NCI-H2227 treated with DMSO at 0.1 percent for 48 hours (cell line): ENCODE results near the gene SEC23IP.
"Not testable (repeated sequence)": the region's sequence is repeated elsewhere in the genome, so short reads cannot be mapped to it uniquely, and the experiment has no call there.

Source experiments
- DNase-seq: peaks from one replicate; lab custom pipeline; 2025; lab: John Stamatoyannopoulos, UW

Gene SEC23IP

GRCh38 chr10:119892188-119893065 is at the start of gene SEC23IP:
TSS of gene SEC23IP (plus strand) at chr10:119892730. CDS start at chr10:119892783, 53 bp downstream.
- peak; percentile 84 for DNase-seq

GRCh38 chr10:119845656-119846055 is 46.9 kb upstream of the SEC23IP start:
- no peak for DNase-seq

- DNase-seq, result no peak
Observed at GRCh38 chr10:119849031-119849789, 43.3 kb upstream of the SEC23IP start.

DNA sequence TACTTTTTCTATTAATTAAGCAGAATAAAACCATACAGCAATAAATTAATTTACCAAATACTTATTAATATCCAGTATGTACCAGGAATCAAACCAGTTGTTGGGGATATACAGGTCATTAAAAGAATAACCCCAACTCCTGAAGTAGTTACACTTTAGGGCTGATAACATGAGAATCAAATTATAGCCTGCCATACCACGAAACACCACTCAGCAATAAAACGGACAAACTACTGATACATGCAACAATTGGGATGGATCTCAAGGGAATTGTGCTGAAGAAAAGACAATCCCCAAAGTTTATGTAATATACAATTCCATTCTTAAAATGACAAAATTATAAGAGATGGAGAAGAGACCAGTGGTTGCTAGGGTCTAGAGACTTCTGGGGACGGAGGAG is 42.6 kb upstream of the SEC23IP start:
- DNase-seq, result no peak

DNA sequence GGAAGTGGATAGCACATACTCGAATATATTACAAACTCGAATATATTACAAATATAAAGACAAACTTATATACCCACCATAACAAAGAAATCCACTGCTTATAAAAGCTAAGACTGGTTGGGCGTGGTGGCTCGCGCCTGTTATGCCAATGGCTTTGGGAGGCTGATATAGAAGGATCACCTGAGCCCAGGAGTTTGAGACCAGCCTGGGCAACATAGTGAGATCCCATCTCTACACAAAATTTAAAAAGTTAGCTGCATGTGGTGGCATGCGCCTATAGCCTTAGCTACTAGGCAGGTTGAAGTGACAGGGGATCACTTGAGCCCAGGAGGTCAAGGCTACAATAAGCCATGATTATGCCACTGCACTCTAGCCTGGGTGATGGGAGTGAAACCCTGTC is 40.3 kb upstream of the SEC23IP start:
- DNase-seq, result no peak

GRCh38 chr10:119852822-119853221 is 39.7 kb upstream of the SEC23IP start:
- no peak for DNase-seq

DNA sequence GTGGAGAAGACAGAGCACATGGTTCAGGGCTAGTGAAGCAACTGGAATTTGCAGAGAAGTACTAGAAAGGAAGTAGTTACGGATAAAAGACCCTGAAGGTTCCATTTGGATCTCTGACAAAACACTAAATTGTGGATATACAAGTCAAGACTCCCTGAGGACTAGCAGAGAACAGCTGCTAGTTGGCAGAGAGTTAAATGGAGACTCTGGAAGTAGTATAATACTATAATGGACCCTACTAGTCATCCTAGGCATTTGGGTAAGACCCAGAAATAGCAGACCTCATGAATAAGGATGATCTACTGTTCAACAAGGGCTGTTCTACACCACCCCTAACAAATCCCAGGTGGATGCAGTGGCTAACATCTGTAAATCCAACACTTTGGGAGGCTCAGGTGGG is 39.0 kb upstream of the SEC23IP start:
- no peak for DNase-seq

DNA sequence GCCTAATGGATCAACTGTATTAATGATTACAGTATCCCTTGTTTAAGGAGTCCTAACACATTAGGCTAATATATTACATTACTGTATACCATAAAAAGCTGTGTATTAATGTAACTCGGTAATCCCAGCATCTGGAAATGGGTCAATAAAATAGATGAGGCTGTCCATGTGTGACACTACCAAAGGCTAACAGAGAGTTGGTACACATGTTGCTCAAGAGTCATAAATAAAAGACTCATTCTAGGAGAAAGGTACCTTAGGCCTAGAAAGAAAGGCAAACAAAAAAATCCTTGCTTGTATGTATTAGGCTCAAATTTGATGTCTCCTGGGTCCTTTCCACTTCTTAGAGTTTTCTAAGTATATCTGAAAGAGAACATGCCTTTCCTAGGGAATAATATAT is 34.5 kb upstream of the SEC23IP start:
- no peak for DNase-seq

- no peak for DNase-seq
Observed at GRCh38 chr10:119859420-119860258, 32.9 kb upstream of the SEC23IP start.

DNA sequence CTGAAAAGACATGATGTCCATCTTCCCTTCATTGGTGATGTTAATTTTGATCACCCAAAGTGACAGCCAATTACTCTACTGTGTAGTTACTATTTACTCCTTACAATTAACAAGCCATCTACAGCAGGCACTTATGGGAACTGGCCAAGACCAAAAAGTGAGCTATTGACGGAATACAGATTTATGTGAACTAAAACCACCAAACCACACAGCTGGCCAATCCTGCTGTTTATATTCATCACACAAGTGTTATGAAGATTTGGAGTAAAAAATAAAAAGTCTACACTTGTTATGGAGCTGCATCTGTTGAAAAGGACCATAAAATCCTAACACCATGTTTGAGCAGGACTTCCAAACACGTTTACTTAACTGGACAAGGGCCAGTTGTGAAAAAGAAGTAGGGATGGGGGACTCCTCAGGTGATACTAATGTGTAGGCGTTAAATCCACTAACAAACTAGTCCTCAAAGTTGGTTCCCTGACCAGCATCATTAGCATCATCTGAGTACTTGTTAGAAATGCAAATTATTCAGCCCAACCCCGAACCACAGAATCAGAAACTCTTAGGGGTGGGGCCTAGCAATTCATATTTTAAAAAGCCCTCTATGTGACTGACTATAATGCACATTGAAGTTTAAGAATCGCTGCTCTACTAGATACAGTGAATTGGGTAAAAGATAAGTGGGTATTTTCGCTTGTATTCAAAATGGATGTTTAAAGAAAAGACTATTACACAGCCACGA is 31.5 kb upstream of the SEC23IP start:
- no peak for DNase-seq

GRCh38 chr10:119862524-119862923 is 30.0 kb upstream of the SEC23IP start:
- DNase-seq, result no peak

DNA sequence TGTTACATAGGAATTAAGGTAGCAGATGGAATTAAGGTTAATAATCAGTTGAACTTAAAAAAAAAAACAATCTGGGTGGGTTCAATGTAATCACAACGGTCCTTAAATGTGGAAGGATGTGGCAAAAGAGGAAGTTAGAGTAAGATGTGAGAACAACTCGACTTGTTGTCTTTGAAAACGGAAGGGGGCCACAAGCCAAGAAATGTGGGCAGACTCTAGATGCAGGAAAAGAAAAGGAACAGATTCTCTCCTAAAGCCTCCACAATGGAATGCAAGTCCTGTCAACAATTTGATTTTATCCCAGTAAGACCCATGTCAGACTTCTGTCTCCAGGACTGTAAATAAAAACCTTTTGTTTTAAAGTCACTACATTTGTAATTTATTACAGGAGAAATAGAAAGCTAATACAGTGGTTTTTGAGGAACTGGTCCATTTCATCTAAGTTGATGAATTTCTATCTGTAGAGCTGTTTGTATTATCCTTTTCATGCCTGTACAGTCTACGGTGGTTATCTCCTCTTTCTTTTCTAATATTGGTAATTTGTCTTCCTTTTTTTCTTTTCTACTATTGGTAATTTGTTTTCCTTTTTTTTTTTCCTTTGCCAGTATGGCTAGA is 28.5 kb upstream of the SEC23IP start:
- DNase-seq, result no peak

DNA sequence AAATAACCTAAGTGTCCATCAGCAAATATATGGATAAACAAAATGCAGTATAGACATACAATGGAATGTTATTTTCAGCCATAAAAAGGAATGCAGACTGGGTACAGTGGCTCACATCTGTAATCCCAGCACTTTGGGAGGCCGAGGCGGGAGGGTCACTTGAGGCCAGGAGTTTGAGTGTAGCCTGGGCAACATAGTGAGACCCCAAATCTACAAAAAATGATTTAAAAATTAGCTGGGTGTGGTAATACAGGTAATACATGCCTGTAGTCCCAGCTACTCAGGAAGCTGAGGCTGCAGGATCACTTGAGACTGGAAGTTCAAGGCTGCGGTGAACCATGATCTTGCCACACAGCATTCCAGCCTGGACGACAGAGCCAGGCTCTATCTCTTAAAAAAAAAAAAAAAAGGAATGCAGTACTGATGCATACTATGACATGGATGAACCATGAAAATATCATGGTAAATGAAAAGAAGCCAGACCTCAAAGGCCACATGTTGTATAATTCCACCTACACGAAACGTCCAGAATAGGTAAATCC is 26.8 kb upstream of the SEC23IP start:
- no peak for DNase-seq

GRCh38 chr10:119867317-119867716 is 25.2 kb upstream of the SEC23IP start:
- DNase-seq, result no peak

- DNase-seq, result not testable (repeated sequence)
Observed at GRCh38 chr10:119869398-119869797, 23.1 kb upstream of the SEC23IP start.

DNA sequence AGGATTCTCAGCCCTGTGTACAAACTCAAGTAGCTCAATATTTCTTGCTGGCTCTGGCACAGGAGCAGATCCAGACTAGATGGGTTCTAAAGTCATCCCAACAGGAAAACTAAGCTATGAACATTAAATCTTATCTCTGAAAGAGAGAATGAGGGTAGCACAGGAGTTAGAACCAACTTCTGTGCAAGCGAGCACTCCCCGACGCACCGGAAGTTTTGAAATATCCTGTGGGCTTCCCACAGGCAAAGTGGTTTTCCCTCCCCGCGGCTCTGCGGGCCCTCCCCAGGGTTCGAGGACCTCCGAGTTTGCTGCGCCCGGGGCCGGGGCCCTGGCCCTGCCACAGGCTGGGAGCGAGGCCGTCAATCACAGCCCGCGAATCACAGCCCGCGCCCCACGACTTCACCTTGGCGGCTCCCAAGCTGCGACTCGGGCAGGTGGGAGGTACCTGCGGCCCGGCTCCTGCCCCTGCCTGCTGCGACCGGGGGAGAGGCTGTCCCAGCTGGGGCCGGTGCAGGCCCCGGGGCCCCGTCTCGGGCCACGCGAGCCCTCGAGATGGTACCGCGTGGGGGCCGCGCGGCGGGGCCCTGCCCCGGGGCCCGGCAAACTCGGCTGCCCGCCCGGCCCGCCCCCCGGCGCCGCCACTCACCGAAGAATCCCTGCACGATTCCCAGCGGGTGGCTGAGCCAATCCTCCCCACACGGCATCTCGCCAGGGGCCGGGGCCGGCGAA is 20.5 kb upstream of the SEC23IP start:
- no peak for DNase-seq

DNA sequence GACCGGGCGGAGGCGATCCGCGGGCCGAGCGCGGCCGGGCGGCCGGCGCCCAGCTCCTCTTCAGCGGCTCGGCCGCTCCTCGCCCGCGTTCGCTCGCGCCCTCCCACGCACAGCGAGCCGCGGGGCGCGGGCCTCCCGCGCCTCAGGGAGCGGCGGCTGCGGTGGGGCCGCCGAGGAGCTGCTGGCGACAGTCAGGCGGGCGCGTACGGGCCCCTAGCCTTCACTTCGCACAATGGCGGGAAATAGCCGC is 20.0 kb upstream of the SEC23IP start, which contains the start of gene MCMBP:
Gene MCMBP, minus strand, starts transcription at position 234 of the 250 bp plus-strand sequence. CDS start 259 bp downstream, outside the sequence.
- DNase-seq, result no peak

DNA sequence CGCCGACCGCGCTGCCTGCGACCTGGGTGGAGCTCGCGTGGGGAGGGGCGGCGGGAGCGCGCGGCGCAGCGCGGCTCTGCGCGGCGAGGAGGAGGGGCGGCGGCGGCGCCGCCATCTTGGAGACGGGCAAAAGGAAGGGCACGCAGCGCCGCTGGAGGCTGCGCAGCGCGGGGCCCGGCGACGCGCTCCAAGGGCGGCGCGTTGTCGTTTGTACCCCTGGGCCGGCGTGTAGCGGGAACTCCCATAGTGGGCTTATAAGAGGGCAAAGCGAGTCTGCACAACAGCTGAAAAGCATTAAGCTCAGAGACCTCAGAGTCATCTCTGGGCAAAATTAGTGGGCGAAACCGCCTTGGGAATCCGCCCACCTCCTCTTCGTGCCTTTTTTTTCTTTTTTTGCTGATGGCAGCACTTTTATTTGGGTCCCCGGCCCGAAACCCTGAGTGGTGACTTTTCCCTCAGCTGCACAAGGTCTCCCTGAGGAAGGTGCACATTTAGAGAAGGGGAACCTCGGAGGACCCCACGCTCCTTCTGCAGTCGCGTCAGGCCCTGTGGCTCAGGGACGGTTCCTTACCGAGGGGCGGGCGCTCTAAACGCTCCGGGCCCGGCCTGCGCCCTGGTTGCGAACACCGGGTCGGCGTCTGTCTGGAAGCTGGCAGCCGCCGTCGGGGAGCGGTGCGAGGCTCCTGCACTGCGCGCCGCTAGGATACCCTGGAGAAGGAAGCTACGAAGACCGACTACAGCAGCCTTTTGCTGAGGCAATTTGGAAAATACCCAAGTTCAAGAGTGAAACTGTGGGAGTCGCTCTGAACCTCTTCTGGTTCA is 19.5 kb upstream of the SEC23IP start:
- peak; percentile 78 for DNase-seq

DNA sequence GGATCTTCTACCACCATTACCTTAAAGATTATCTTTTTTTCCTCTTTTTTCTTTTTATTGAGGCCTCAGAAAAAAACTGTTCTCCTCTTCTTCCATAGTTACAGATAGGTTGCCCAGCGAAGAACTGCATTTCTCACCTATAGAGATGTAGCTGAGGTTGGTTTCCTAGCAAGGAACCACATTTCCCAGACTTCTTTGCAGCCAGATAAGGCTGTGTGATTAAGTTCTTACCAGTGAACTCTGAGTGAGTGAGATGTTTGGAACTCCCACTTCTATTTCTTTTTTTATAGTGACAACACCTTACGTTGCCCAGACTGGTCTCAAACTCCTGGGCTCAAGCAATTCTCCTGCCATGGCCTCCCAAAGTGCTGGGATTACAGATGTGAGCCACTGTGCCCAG is 14.0 kb upstream of the SEC23IP start:
- DNase-seq, result no peak
